GM19023 (cell line): ENCODE measurements around the gene RBP3.

Experiments used
- ATAC-seq: cut with Tn5 transposase; IDR thresholded peaks from one replicate; pipeline ENCODE4 v1.9.1; 2021; ENCODE audit warnings: mild to moderate bottlenecking, moderate library complexity; ENCODE audit not compliant: unreplicated experiment

RBP3 gene

GRCh38 chr10:47317251-47317650 is 30.9 kb upstream of the RBP3 start:
- no peak for ATAC-seq

- ATAC-seq: no peak
Measured at GRCh38 chr10:47318706-47319105, 29.5 kb upstream of the RBP3 start.

- no peak for ATAC-seq
Measured at GRCh38 chr10:47319784-47320183, 28.4 kb upstream of the RBP3 start.

- no peak for ATAC-seq
Measured at GRCh38 chr10:47320812-47321211, 27.4 kb upstream of the RBP3 start.

- no peak for ATAC-seq
Measured at GRCh38 chr10:47321521-47322195, 26.5 kb upstream of the RBP3 start.

- no peak for ATAC-seq
Measured at GRCh38 chr10:47322300-47323061, 25.7 kb upstream of the RBP3 start, which contains the start of gene GDF2. Gene GDF2 (plus strand): TSS chr10:47322454. CDS start chr10:47322669, 215 bp downstream.

GRCh38 chr10:47323087-47323486 is 25.1 kb upstream of the RBP3 start:
- ATAC-seq: no peak

- ATAC-seq: no peak
Measured at GRCh38 chr10:47323636-47324296, 24.4 kb upstream of the RBP3 start.

GRCh38 chr10:47325303-47326291 is 22.6 kb upstream of the RBP3 start:
- no peak for ATAC-seq

- no peak for ATAC-seq
Measured at GRCh38 chr10:47326306-47326926, 21.7 kb upstream of the RBP3 start.

GRCh38 chr10:47326927-47327330 is 21.2 kb upstream of the RBP3 start:
- ATAC-seq: no peak

GRCh38 chr10:47329855-47330254 is 18.3 kb upstream of the RBP3 start:
- no peak for ATAC-seq

GRCh38 chr10:47330366-47330765 is 17.8 kb upstream of the RBP3 start:
- no peak for ATAC-seq

- ATAC-seq: no peak
Measured at GRCh38 chr10:47330804-47331203, 17.4 kb upstream of the RBP3 start.

GRCh38 chr10:47331491-47331890 is 16.7 kb upstream of the RBP3 start:
- ATAC-seq: no peak

- no peak for ATAC-seq
Measured at GRCh38 chr10:47331954-47332353, 16.2 kb upstream of the RBP3 start.

GRCh38 chr10:47332371-47332770 is 15.8 kb upstream of the RBP3 start:
- ATAC-seq: no peak

- no peak for ATAC-seq
Measured at GRCh38 chr10:47332946-47333345, 15.2 kb upstream of the RBP3 start.

GRCh38 chr10:47333532-47333931 is 14.6 kb upstream of the RBP3 start:
- ATAC-seq: no peak
